Effector CD8-positive, alpha-beta T cell (primary cell): Measurements from ENCODE around the gene RPS19BP1.
"Not testable (repeated sequence)": the region's sequence is repeated elsewhere in the genome, so short reads cannot be mapped to it uniquely, and the experiment has no call there.

Experiments
- DNase-seq: peaks from one replicate; lab custom pipeline; 2025; lab: John Stamatoyannopoulos, UW

The RPS19BP1 gene

GRCh38 chr22:39528681-39529486 is 3.7 kb downstream of the RPS19BP1 start:
- peak; percentile 82 for DNase-seq

GRCh38 chr22:39528080-39528661 is 4.4 kb downstream of the RPS19BP1 start:
- DNase-seq, result no peak

DNA sequence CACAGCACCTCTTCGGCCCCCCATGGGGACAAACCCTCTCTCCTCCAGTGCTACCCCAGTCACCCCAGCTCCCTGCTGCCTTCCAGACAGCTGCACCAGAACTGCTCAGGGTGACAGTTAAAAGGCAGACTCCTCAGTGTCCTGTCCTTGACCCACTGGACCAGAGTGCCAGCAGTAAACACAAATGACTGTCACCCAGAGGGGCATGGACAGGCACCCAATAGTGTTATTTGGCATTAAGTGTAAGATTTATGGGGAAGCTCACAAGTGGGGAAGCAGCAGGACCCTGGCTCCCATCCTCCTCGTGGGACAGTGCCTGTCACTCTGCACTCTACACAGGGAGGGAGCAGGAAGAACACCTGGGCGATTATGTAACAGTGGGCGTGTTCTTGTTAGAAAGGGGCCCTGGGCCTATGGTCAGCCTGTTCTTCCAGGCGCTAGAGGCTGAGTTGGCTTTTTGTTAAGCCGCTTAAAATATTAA is 5.0 kb downstream of the RPS19BP1 start:
- DNase-seq, result no peak

DNA sequence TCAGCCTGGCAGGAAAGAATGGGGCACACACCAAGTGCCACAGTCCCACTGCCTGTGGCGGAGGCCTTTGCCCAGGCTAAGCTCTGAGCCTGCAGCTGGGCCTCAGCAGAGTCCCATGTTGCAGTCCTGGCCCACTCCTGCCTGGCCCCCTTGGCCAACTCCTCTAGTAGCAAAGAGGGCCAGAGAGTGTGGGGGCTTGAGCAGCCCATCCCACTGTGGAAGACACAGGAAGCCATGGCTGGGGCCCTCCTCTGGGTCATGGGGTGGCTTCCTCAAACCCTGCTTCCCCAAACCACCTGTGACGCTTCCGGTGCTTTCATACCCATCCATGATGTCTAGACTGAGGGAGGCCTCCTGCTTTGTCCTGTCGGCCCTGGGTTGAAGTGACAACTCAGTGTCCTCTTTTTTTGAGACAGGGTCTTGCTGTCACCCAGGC is 5.8 kb downstream of the RPS19BP1 start:
- DNase-seq, result no peak

DNA sequence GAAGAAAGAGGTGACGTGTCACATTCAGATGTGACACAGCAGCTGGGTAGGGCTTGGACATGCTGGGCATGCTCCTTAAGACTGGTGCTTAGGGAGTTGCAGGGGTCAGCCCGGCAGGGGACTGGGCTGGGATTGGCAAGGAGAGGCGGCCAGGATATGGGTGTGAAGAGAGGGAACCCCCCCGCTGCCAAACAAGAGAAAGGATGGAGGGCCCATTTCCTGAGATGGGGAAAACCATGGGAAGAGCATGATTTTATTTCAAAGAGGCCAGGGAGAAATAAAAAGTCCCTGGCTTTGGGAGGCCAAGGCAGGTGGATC is 6.9 kb downstream of the RPS19BP1 start:
- DNase-seq, result no peak

- no peak for DNase-seq
Observed at GRCh38 chr22:39524753-39525657, 7.5 kb downstream of the RPS19BP1 start.

GRCh38 chr22:39524089-39524752 is 8.3 kb downstream of the RPS19BP1 start:
- no peak for DNase-seq

DNA sequence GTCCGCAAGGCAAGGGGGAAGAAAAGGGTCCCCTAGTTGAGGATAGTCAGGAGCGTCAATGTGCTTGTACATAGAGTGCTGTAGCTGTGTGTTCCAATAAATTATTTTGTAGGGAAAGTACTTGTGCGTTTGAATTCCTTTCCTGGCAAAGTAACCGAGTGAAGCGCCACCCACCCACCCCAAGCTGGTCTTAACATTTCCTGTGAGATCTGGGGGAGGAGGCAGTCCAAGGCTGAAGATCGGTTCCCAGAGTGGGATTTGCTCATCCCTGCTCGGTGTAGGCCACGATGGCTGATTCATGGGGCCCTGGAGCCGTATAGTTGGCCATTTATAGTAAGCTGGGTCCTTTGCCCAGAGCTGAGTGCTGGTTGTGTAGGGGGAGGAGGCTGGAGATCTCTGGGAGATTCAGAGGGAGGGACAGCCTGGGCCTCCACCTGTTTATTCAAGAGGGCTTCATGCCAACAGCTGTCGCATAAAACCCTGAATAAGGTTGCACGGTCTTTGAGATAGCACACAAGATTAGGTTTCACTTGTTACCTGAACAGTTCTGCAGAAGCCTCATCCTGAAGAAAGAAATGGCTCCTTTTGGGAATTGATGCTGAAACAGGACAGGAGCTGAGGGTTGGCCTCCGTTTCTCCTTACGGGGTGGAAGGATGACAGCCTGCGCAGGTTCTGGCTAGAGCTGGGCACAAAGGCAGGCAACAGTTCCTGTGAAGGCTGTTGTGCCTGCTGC is 9.8 kb downstream of the RPS19BP1 start:
- DNase-seq, result no peak

DNA sequence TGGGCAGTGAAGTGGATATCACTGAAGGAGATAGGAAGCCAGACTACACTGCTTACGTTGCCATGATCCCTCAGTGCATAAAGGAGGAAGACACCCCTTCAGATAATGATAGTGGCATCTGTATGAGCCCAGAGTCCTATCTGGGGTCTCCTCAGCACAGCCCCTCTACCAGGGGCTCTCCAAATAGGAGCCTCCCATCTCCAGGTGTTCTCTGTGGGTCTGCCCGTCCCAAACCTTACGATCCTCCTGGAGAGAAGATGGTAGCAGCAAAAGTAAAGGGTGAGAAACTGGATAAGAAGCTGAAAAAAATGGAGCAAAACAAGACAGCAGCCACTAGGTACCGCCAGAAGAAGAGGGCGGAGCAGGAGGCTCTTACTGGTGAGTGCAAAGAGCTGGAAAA is 10.5 kb downstream of the RPS19BP1 start:
- DNase-seq, result not testable (repeated sequence)

- not testable (repeated sequence) for DNase-seq
Observed at GRCh38 chr22:39521106-39521885, 11.3 kb downstream of the RPS19BP1 start.

DNA sequence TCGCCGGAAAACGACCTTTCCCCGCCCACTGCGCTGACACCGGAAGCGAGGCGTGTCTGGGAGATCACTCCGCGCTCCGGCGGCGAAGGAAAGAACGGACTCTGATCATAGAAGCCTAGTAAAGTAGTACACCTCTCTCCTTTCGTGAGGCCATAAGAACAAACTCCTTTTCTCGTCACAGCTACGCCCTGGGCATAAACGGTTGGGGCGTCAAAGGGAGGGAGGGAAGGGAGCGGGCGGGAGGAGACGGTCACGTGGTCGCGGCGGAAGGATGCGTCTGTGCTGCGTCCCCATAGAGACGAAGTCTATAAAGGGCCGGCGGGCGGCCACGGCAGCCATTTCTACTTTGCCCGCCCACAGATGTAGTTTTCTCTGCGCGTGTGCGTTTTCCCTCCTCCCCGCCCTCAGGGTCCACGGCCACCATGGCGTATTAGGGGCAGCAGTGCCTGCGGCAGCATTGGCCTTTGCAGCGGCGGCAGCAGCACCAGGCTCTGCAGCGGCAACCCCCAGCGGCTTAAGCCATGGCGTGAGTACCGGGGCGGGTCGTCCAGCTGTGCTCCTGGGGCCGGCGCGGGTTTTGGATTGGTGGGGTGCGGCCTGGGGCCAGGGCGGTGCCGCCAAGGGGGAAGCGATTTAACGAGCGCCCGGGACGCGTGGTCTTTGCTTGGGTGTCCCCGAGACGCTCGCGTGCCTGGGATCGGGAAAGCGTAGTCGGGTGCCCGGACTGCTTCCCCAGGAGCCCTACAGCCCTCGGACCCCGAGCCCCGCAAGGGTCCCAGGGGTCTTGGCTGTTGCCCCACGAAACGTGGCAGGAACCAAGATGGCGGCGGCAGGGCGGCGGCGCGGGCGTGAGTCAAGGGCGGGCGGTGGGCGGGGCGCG is 12.1 kb downstream of the RPS19BP1 start, which contains the start of gene ATF4:
TSS of gene ATF4 (plus strand) at position 337 of the 880 bp plus-strand sequence. CDS start 884 bp downstream, outside the sequence.
- DNase-seq, result peak; percentile 92

- DNase-seq, result no peak
Observed at GRCh38 chr22:39519681-39520225, 12.8 kb downstream of the RPS19BP1 start.

DNA sequence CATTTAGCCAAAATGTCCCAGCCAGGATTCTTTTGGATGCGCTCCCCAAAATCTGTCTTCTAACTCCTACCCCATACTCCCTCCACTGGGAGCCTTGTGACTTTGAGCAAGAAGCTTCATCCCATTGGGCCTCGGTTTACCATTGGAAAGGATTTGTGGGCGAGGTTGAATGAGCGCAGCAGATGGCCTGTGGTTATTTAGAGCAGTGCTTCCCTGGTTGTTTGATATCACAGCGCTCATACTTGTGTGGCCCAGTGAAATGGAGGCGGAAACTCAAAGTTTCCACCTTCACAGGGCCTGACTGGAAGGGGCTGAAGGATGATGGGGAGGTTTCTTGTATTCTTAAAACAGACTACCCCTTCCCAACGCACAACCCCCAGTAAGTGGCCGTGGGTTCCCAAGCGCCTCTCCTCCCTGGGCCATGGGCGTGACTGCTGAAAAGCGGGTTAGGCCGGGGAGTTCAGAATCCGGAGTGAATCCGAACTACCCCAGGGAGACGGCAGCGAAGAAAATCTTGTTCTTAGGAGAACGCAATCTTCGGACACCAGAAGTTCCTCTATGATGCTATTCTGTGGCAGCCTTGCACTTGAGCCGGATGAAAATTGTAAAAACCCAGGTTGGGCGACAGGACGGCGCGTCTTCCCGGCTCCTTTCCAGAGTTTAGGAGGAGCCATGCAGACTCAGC is 13.4 kb downstream of the RPS19BP1 start:
- DNase-seq, result no peak

DNA sequence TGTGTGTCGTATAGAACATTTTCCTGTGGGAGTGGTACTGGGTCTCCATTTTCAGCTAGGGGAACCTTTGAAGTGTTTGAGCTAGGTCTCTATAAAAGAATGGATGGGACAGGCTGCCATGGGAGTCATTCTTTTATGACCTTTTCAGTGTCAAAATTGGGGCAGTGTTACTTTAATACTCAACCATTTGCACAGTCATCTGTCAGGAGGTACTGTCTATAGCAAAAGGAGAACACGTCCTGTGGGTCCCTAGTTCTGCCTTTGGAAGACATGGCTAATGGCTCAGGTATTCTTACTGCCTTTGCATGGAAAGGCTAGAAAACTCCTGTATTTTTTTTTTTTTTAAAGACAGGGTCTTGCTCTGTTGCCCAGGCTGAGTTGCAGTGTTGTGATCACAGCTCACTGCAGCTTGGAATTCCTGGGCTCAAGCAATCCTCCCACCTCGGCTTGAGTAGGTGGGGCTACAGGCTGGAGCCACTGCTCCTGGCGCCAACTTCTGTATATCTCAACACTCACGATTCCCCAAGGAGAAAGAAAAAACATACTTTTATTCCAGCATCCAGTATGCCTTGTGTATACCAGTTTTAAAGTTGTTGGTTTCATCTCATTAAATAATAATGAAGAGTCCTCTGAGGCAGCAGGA is 14.3 kb downstream of the RPS19BP1 start:
- DNase-seq, result no peak

DNA sequence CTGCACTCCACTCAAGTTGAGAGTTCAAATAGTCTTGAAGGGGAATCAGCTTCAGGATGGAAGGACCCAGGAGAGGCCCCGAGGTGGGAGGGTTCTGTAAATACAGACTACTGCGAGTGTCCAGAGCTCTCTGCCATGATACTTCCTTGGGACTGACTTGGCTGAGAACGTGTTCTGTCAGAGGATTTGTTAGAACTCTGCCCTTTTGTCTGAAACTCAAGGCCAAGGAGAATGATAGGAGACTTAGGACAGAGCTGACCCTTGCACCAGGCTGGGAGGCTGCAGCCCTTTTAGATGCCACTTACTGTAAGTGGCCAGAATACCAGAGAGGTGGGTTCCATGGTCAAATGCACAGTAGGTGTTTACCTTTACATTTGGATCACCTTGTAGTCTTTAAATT is 15.1 kb downstream of the RPS19BP1 start:
- DNase-seq, result no peak

DNA sequence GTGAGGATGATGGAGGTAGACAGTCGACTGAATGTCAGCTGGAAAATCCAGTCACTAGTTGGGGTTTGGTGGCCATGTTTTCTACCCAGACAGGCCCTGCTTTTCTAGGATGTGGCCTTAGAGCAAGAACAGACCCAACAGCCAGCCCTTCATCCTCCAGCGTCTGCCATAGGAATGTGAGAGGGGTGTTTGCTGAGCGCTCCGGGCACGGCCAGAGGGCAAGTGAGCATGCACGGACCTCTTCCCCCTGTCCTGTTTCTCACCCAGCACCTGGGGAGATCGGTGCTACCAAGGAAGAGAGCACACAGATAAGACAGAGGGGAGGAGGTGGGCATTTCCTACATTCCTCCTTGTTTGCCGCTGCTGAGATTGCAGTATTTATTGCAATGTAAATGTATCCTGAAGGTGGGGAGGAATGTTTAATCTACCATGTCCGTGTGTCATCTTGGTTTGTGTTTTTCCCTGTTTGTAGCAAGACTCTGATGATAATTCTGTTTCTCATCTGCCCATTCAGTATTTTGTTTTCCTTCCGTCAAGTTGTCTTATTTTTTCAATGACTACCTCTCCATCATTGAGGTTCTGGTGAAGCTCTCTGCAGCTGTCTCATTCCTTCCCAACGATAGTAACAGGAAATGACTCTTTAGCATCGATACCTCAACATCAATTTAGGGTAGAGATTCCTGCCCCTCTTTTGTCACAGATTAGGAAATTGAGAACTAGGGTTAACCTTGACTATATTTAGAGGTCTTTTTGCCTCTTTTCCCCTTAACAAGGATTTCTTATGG is 17.1 kb downstream of the RPS19BP1 start:
- no peak for DNase-seq

DNA sequence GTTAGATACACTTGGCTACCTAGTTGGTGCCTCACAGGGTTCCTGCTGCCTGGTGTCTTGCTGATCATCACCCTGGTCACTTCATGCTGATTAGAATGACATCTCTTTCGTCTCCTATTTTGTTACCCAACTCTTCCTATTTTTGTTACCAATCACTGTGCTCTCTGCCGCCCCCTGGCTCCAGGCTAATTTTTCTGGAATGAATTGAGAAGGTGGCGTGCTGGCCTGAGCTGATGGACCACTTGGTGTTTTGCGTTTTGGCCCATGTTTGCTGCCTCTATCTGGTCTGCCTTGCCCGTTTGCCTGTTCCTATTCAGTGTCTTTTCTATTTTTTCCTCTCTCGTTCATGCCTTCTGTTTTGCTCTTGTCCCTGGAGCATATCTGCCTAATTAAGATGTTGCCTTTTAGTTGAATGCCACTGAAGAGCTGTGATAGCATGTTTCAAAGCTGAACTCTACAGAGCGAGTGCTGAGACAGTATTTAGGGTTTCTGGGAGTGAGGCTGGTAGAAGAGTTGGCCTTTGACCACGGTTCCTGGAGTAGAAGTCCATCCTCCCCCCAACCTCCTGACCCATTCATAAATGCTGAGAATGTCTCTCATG is 18.1 kb downstream of the RPS19BP1 start:
- DNase-seq, result peak; percentile 42
